HL-60 (cell line): ENCODE measurements around the gene PTPRG.

Experiments used
- POLR2AphosphoS5 ChIP-seq: IDR thresholded peaks from 2 replicates; pipeline ENCODE4 v1.6.1; 2012; ENCODE audit warnings: low read depth
- TF ChIP-seq, protein P1 (sequence below): IDR thresholded peaks from one replicate; pipeline ENCODE4 v1.5.1; 2011; ENCODE audit warnings: low read length, control low read depth, inconsistent platforms; ENCODE audit not compliant: insufficient read depth

DNA sequence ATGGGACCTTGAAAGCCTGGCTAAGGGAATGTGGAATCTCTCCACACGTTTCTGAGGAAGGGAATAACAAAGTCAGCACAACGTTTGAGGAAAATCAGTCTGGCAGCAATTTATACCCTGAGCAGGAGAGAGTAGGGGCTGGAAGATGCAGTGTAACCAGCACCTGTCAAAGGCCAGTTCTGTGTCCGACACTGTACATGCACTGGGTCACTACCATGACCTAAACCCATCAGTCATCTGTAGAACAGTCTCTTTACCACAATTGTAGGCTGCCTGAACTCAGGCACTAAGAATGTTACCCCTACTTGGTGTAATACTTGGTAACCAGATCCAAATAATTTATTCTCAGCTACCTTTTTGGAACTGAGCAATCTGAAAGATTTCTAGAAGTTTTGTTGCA is 698.6 kb downstream of the PTPRG start:
- TF ChIP-seq, protein P1, sequence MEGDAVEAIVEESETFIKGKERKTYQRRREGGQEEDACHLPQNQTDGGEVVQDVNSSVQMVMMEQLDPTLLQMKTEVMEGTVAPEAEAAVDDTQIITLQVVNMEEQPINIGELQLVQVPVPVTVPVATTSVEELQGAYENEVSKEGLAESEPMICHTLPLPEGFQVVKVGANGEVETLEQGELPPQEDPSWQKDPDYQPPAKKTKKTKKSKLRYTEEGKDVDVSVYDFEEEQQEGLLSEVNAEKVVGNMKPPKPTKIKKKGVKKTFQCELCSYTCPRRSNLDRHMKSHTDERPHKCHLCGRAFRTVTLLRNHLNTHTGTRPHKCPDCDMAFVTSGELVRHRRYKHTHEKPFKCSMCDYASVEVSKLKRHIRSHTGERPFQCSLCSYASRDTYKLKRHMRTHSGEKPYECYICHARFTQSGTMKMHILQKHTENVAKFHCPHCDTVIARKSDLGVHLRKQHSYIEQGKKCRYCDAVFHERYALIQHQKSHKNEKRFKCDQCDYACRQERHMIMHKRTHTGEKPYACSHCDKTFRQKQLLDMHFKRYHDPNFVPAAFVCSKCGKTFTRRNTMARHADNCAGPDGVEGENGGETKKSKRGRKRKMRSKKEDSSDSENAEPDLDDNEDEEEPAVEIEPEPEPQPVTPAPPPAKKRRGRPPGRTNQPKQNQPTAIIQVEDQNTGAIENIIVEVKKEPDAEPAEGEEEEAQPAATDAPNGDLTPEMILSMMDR, result no peak
- no peak for TF ChIP-seq POLR2AphosphoS5
